Measurements from ENCODE around the gene TMEM184C.

The TMEM184C gene

GRCh38 chr4:147605499-147605898, 11.7 kb upstream of the TMEM184C start:
- DNase-seq = no peak

- no peak for DNase-seq
Measured at GRCh38 chr4:147607471-147607870, 9.7 kb upstream of the TMEM184C start.

- DNase-seq = peak; percentile 54
Measured at GRCh38 chr4:147610686-147611085, 6.5 kb upstream of the TMEM184C start.

- no peak for DNase-seq
Measured at GRCh38 chr4:147616849-147617172, 386 bp upstream of the TMEM184C start.

- DNase-seq = no peak
Measured at GRCh38 chr4:147617841-147618691, 869 bp downstream of the TMEM184C start.

GRCh38 chr4:147620315-147620714, 3.1 kb downstream of the TMEM184C start:
- no peak for DNase-seq

- no peak for DNase-seq
Measured at GRCh38 chr4:147625733-147626132, 8.5 kb downstream of the TMEM184C start.

GRCh38 chr4:147626903-147627302, 9.7 kb downstream of the TMEM184C start:
- no peak for DNase-seq

- no peak for DNase-seq
Measured at GRCh38 chr4:147628415-147628814, 11.2 kb downstream of the TMEM184C start.

- no peak for DNase-seq
Measured at GRCh38 chr4:147629783-147630730, 12.9 kb downstream of the TMEM184C start.

- peak; percentile 42 for DNase-seq
Measured at GRCh38 chr4:147633113-147633512, 15.9 kb downstream of the TMEM184C start.

GRCh38 chr4:147633643-147634042, 16.4 kb downstream of the TMEM184C start:
- no peak for DNase-seq

- no peak for DNase-seq
Measured at GRCh38 chr4:147635348-147635747, 18.2 kb downstream of the TMEM184C start.

- no peak for DNase-seq
Measured at GRCh38 chr4:147638365-147638764, 21.2 kb downstream of the TMEM184C start.

GRCh38 chr4:147638942-147639341, 21.7 kb downstream of the TMEM184C start:
- DNase-seq = no peak

- DNase-seq = no peak
Measured at GRCh38 chr4:147639388-147639787, 22.2 kb downstream of the TMEM184C start.

GRCh38 chr4:147640331-147640730, 23.1 kb downstream of the TMEM184C start:
- DNase-seq = peak; percentile 29

GRCh38 chr4:147643616-147644015, 26.4 kb downstream of the TMEM184C start:
- no peak for DNase-seq

- DNase-seq = no peak
Measured at GRCh38 chr4:147644471-147644870, 27.3 kb downstream of the TMEM184C start.

GRCh38 chr4:147645099-147645498, 27.9 kb downstream of the TMEM184C start:
- DNase-seq = no peak

- DNase-seq = no peak
Measured at GRCh38 chr4:147648656-147649055, 31.5 kb downstream of the TMEM184C start.

GRCh38 chr4:147651563-147651962, 34.4 kb downstream of the TMEM184C start:
- DNase-seq = no peak

- no peak for DNase-seq
Measured at GRCh38 chr4:147655639-147656038, 38.4 kb downstream of the TMEM184C start.

- no peak for DNase-seq
Measured at GRCh38 chr4:147658501-147658900, 41.3 kb downstream of the TMEM184C start.
